ENCODE results near the gene ETS1. TPM values are rescaled to one million over a fixed set of nuclear protein-coding genes. Genes with fewer than 3 reads are reported as not detected.

Gene ETS1
- total RNA-seq, 1 experiment from 2014 or later: 1.1 TPM

- DNase-seq: no peak
- no peaks in the 10 kb centered on the region for H3K36me3 ChIP-seq (ENCODE audit: control insufficient read depth, insufficient read depth, low read length)
- intact Hi-C loops (cut with micrococcal nuclease; ENCODE audit: unreplicated experiment): no loop called here
- TF ChIP-seq CTCF (IDR thresholded peaks at IDR 0.05; ENCODE audit: insufficient read depth in 1 of 2, low read depth in 1 of 2, low read length in 1 of 2, severe bottlenecking in 1 of 2, unreplicated experiment in 1 of 2): no peak
- Mint-ChIP-seq H3K27ac (ENCODE audit: unreplicated experiment) (no peak overlapping the region), H3K4me3 (ENCODE audit: unreplicated experiment) (no peak overlapping the region), H3K9me3 (ENCODE audit: unreplicated experiment) (no peaks in the 10 kb centered on the region), H3K27me3 (ENCODE audit: insufficient read depth, unreplicated experiment) (peaks cover 30% of the 10 kb centered on the region), H3K4me1 (ENCODE audit: low read depth, unreplicated experiment) (no peaks in the 10 kb centered on the region), H3K36me3 (ENCODE audit: insufficient read depth, unreplicated experiment) (no peaks in the 10 kb centered on the region)
- ChIA-PET POLR2A (no interaction called here), CTCF (no interaction called here)
- H3K4me1 ChIP-seq: no peaks in the 10 kb centered on the region
- H3K9me3 ChIP-seq: no peaks in the 10 kb centered on the region
- H3K27me3 ChIP-seq (replicated peaks; ENCODE audit: control insufficient read depth, insufficient read depth, low read length): no peaks in the 10 kb centered on the region
- no peak overlapping the region for H3K4me3 ChIP-seq (ENCODE audit: low read depth, low read length)
- no TSS peak for BruUV-seq (replicated peaks)
Measured at GRCh38 chr11:128603003-128603696, 15.8 kb upstream of the ETS1 start.

- POLR2A ChIA-PET: no interaction called here
- no peaks in the 10 kb centered on the region for H3K36me3 ChIP-seq (ENCODE audit: control insufficient read depth, insufficient read depth, low read length)
- CTCF ChIA-PET: no interaction called here
- Mint-ChIP-seq H3K9me3 (ENCODE audit: unreplicated experiment) (no peaks in the 10 kb centered on the region), H3K27ac (ENCODE audit: unreplicated experiment) (no peak overlapping the region), H3K36me3 (ENCODE audit: insufficient read depth, unreplicated experiment) (no peaks in the 10 kb centered on the region), H3K4me3 (ENCODE audit: unreplicated experiment) (no peak overlapping the region), H3K27me3 (ENCODE audit: insufficient read depth, unreplicated experiment) (peaks cover 31% of the 10 kb centered on the region), H3K4me1 (ENCODE audit: low read depth, unreplicated experiment) (no peaks in the 10 kb centered on the region)
- DNase-seq: no peak
- no peaks in the 10 kb centered on the region for H3K9me3 ChIP-seq
- H3K27me3 ChIP-seq (replicated peaks; ENCODE audit: control insufficient read depth, insufficient read depth, low read length): no peaks in the 10 kb centered on the region; the same call in 1 of the 2 replicates
- no TSS peak for BruUV-seq (replicated peaks)
- no peak overlapping the region for H3K4me3 ChIP-seq (ENCODE audit: low read depth, low read length)
- no peaks in the 10 kb centered on the region for H3K4me1 ChIP-seq
- intact Hi-C loops (cut with micrococcal nuclease; ENCODE audit: unreplicated experiment): no loop called here
- no peak for TF ChIP-seq CTCF (IDR thresholded peaks at IDR 0.05; ENCODE audit: insufficient read depth in 1 of 2, low read depth in 1 of 2, low read length in 1 of 2, severe bottlenecking in 1 of 2, unreplicated experiment in 1 of 2)
Measured at GRCh38 chr11:128599729-128600128, 12.4 kb upstream of the ETS1 start.

- H3K27ac Mint-ChIP-seq (ENCODE audit: unreplicated experiment): no peak overlapping the region
- BruUV-seq (replicated peaks): no TSS peak
- Histone ChIP-seq H3K27me3 (replicated peaks; ENCODE audit: control insufficient read depth, insufficient read depth, low read length) (no peaks in the 10 kb centered on the region; the same call in 1 of the 2 replicates), H3K9me3 (no peaks in the 10 kb centered on the region), H3K4me1 (no peaks in the 10 kb centered on the region), H3K4me3 (ENCODE audit: low read depth, low read length) (no peak overlapping the region), H3K36me3 (ENCODE audit: control insufficient read depth, insufficient read depth, low read length) (no peaks in the 10 kb centered on the region)
- no peaks in the 10 kb centered on the region for H3K9me3 Mint-ChIP-seq (ENCODE audit: unreplicated experiment)
- peaks cover 33% of the 10 kb centered on the region for H3K27me3 Mint-ChIP-seq (ENCODE audit: insufficient read depth, unreplicated experiment)
- no peak for TF ChIP-seq CTCF (IDR thresholded peaks at IDR 0.05; ENCODE audit: insufficient read depth in 1 of 2, low read depth in 1 of 2, low read length in 1 of 2, severe bottlenecking in 1 of 2, unreplicated experiment in 1 of 2)
- no peak overlapping the region for H3K4me3 Mint-ChIP-seq (ENCODE audit: unreplicated experiment)
- no peaks in the 10 kb centered on the region for H3K36me3 Mint-ChIP-seq (ENCODE audit: insufficient read depth, unreplicated experiment)
- DNase-seq: no peak
- no peaks in the 10 kb centered on the region for H3K4me1 Mint-ChIP-seq (ENCODE audit: low read depth, unreplicated experiment)
- ChIA-PET CTCF (no interaction called here), POLR2A (no interaction called here)
- intact Hi-C loops (cut with micrococcal nuclease; ENCODE audit: unreplicated experiment): no loop called here
Measured at GRCh38 chr11:128598506-128599150, 11.3 kb upstream of the ETS1 start.

Measured in Caco-2 (cell line).